Activated naive CD8-positive, alpha-beta T cell treated with anti-CD3 and anti-CD28 coated beads, Interleukin-2, amount 10 ng/mL, durations not matched to agents 7 days and 5 days (primary cell): ENCODE results near the gene LDB2. TPM values are rescaled to one million over a fixed set of nuclear protein-coding genes. Genes with fewer than 3 reads are reported as not detected.

Experiments used
- ATAC-seq: fragments of 150-1000 bp; cut with Tn5 transposase; one replicate; pipeline ENCODE4 v1.10.0; 2021; ENCODE audit warnings: low read depth, moderate library complexity
- POLR2A ChIA-PET: fragments of 350-600 bp; sonication (Branson Sonifier 250); formaldehyde crosslinking; loops from one replicate; lab custom pipeline; 2021; ENCODE audit warnings: antibody characterized with exemption; lab: Charles Lee
- DNase-seq: peaks from one replicate; pipeline ENCODE4 v3.0.0; 2021
- H3K27ac Mint-ChIP-seq: one replicate; pipeline ENCODE4 v1.8.0; 2022; ENCODE audit warnings: mild to moderate bottlenecking, mixed read lengths
- H3K27me3 Mint-ChIP-seq: one replicate; pipeline ENCODE4 v1.8.0; 2022; ENCODE audit warnings: mild to moderate bottlenecking, moderate library complexity, mixed read lengths
- H3K36me3 Mint-ChIP-seq: one replicate; pipeline ENCODE4 v1.8.0; 2021; ENCODE audit warnings: mild to moderate bottlenecking, mixed read lengths
- H3K4me1 Mint-ChIP-seq: one replicate; pipeline ENCODE4 v1.8.0; 2021; ENCODE audit warnings: mixed read lengths
- H3K4me3 Mint-ChIP-seq: one replicate; pipeline ENCODE4 v1.8.0; 2022; ENCODE audit warnings: mild to moderate bottlenecking, moderate library complexity, mixed read lengths
- H3K9me3 Mint-ChIP-seq: one replicate; pipeline ENCODE4 v1.8.0; 2021; ENCODE audit warnings: mixed read lengths
- total RNA-seq, 2 experiments: library from RNA; stranded (reverse); gene quantifications; one replicate each; pipeline ENCODE4 v1.2.3, GENCODE V29; 2021

Gene LDB2
- total RNA-seq, 2 experiments from 2014 or later, result not detected

DNA sequence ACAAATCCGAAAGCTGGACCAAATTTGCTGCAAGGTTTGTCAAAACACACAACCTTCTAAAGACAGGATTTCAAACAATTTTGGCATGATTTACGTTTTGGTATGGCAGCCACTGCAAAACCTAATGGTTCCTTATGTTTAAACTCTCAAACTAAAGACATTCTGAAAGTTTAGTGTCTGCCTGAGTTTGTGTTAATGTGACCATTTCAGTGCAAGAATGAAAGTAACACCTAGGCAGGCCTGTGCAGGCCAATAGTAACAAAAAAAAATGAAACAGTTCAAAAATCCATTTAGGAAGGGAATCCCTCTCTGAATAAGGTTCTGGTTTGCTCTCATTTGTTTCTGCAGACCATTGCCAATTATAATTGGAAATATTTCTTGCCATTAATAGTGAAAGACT, 1.9 kb upstream of the LDB2 start:
- peaks cover 30% of the 10 kb centered on the region for H3K27me3 Mint-ChIP-seq
- H3K27ac Mint-ChIP-seq, result no peak overlapping the region
- peaks cover 4% of the 10 kb centered on the region for H3K4me1 Mint-ChIP-seq
- H3K4me3 Mint-ChIP-seq, result no peak overlapping the region
- POLR2A ChIA-PET, result no interaction called here
- DNase-seq (no peak), ATAC-seq (no peak)
- H3K9me3 Mint-ChIP-seq, result no peaks in the 10 kb centered on the region
- no peaks in the 10 kb centered on the region for H3K36me3 Mint-ChIP-seq

DNA sequence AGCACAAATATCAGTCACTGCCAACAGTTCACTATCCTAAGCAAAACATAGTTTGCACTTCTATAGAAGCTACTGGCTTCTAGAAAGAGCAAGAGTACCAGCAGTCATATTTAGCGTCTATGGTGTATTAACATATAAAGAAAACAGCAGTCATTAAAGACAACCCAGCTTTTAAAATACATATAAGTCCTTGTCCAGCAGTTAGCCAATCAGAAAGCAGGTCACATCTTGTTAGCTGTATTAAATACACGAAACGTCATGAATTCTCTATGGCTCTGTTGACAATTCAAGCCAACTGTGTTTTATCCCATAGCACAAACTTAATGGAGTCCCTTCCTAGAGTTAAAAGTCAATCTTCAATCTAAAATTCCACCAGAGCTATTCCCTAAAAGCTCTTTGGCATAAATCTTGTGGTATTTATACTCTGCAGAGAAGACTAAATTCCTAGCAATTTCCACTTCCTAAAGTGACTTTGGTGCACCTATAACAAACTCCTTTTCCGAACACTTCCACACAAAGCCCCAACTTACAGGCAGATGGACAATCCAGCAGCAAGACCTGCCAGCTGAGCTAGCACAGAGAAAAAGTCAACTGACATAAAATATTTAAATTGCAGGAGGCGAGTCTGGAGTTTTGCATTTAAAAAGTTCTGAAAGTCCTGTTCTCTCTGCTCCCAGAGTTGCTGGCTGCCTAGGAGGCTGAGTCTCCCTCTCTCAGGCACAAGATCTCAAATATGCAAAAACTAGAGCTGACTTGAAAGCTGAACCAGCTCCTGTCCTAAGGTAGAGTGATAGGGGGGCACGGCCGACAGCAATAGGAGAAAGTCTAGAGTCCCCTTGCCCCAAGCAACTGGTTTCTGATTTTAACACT, 1.3 kb downstream of the LDB2 start:
- no peak for DNase-seq

DNA sequence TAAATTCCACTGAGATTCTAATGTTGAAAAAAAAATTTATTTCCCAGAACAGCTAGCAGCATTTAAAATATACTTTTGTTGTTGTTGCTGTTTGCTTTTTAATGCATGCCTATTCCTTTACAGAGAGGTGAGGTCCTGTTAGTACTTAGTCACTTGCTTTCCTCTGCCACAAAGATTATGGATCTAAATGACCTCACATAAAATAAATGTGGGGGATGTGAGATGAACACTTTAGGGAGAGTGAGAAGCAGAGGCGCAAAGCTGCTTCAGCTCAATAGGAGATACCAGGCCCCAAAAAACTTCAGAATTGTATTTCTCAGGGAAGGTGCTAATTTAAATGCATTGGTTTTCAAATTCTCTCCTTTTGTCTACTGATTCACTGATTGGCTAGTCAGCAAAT, 4.0 kb downstream of the LDB2 start:
- DNase-seq (no peak), ATAC-seq (no peak)
- no peak overlapping the region for H3K27ac Mint-ChIP-seq
- H3K36me3 Mint-ChIP-seq, result peaks cover 5% of the 10 kb centered on the region
- POLR2A ChIA-PET, result no interaction called here
- H3K27me3 Mint-ChIP-seq, result peaks cover 22% of the 10 kb centered on the region
- no peak overlapping the region for H3K4me3 Mint-ChIP-seq
- H3K9me3 Mint-ChIP-seq, result no peaks in the 10 kb centered on the region
- H3K4me1 Mint-ChIP-seq, result peaks cover 36% of the 10 kb centered on the region

More for the DNA sequence above, 1.3 kb downstream of the LDB2 start:
- Mint-ChIP-seq H3K27me3 (peaks cover 28% of the 10 kb centered on the region), H3K36me3 (no peaks in the 10 kb centered on the region), H3K4me3 (no peak overlapping the region), H3K27ac (no peak overlapping the region), H3K9me3 (no peaks in the 10 kb centered on the region), H3K4me1 (peaks cover 17% of the 10 kb centered on the region)
- POLR2A ChIA-PET, result no interaction called here
- no peak for ATAC-seq

DNA sequence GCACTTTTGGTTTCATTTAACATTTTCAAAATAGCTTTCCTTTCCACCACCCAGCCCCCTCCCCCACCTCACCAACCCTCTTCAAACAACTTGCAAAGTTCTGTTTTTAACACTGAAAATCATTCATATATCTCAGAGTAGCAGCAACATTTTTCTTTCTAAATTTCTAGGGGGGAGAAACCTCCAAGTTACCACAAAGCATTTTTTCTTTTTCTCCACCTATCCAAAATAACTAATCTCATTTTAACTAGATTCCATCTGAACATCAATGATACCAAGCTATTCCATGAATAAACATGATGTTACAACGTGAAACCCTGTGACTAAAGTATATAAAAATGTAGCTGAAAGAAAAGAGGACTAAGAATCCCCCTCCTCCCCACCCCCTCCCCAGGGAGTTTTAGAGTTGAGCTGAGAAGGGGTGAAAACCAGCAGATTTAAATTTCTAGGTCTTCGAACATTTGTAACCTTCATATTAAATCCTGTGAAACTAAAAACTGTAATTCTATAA, 5.2 kb downstream of the LDB2 start:
- no peak for ATAC-seq
- Mint-ChIP-seq H3K27ac (peak overlapping the region; percentile 74), H3K4me3 (peak overlapping the region; percentile 66), H3K4me1 (peaks cover 35% of the 10 kb centered on the region), H3K36me3 (peaks cover 7% of the 10 kb centered on the region), H3K27me3 (peaks cover 21% of the 10 kb centered on the region), H3K9me3 (peaks cover 3% of the 10 kb centered on the region)
- no peak for DNase-seq
- POLR2A ChIA-PET, result no interaction called here

DNA sequence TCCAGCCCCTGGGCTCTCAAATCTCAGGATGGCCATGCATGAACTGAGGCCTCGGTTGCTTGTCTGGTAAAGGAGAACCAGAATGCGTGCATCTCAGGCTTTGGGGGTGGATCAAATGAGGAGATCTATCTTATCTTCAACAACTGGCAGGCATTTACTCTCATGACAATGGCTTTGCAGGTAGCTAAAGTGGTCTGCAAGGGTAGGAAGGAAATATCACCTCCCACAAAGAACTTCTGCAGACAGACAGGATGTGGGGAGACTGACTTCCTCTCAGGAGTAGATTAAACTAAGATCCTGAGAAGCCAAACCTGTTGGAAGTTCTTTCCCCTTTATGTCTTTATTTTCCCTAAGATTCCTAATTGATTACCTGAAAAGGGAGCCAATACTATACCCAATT, 7.8 kb downstream of the LDB2 start:
- H3K4me3 Mint-ChIP-seq, result peak overlapping the region; percentile 69
- POLR2A ChIA-PET, result no interaction called here

DNA sequence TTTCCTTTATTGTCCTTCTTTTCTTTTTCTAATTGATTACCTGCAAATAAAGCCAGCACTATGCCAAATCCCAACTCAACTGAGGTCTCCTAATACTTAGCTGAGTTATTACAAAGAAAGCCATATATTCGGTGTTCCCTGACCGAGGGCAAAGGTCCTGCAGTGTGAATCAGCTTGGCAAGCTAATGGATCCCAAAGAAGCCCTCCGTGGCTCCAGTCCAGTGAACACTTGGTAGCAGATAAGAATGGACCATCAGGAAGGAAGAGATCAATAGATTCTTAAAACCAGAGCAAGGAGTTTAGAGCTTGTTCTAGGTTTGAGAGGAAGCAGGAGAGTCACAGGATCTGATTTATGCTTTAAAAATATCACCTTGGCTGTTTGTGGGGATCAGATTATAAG, 8.5 kb downstream of the LDB2 start:
- POLR2A ChIA-PET, result no interaction called here
- H3K36me3 Mint-ChIP-seq, result peaks cover 9% of the 10 kb centered on the region
- no peak for ATAC-seq
- peaks cover 38% of the 10 kb centered on the region for H3K4me1 Mint-ChIP-seq
- H3K27ac Mint-ChIP-seq, result peak overlapping the region; percentile 82
- H3K4me3 Mint-ChIP-seq, result peak overlapping the region; percentile 69
- no peak for DNase-seq
- H3K9me3 Mint-ChIP-seq, result peaks cover 5% of the 10 kb centered on the region
- H3K27me3 Mint-ChIP-seq, result no peaks in the 10 kb centered on the region

More for the DNA sequence above, 7.8 kb downstream of the LDB2 start:
- Mint-ChIP-seq H3K36me3 (peaks cover 7% of the 10 kb centered on the region), H3K9me3 (peaks cover 3% of the 10 kb centered on the region), H3K27ac (peak overlapping the region; percentile 82), H3K27me3 (peaks cover 6% of the 10 kb centered on the region), H3K4me1 (peaks cover 35% of the 10 kb centered on the region)
- DNase-seq (no peak), ATAC-seq (peak; percentile 89)

DNA sequence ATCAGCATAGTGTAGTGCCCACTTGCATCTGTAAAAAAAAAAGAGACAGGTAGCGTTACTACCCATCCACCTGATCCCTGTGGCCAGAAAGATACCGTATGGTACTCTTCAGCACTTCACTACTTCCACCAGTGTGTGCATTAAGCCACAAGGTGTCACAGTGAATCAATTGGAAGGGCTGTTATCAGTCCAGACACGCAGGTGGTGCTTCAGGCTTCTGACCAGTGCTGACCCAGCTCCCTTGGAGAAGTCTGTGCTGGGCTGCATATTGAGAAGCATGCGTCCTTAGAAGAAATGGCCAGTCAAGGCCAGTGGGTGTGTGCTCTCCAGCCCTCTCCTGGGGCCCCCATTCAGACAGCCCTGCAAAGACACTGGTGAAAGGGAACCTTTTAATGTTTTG, 10.6 kb downstream of the LDB2 start:
- Mint-ChIP-seq H3K36me3 (peaks cover 9% of the 10 kb centered on the region), H3K27me3 (no peaks in the 10 kb centered on the region), H3K4me1 (peaks cover 32% of the 10 kb centered on the region), H3K27ac (no peak overlapping the region), H3K4me3 (no peak overlapping the region), H3K9me3 (peaks cover 5% of the 10 kb centered on the region)
- POLR2A ChIA-PET, result no interaction called here
- DNase-seq (no peak), ATAC-seq (no peak)

DNA sequence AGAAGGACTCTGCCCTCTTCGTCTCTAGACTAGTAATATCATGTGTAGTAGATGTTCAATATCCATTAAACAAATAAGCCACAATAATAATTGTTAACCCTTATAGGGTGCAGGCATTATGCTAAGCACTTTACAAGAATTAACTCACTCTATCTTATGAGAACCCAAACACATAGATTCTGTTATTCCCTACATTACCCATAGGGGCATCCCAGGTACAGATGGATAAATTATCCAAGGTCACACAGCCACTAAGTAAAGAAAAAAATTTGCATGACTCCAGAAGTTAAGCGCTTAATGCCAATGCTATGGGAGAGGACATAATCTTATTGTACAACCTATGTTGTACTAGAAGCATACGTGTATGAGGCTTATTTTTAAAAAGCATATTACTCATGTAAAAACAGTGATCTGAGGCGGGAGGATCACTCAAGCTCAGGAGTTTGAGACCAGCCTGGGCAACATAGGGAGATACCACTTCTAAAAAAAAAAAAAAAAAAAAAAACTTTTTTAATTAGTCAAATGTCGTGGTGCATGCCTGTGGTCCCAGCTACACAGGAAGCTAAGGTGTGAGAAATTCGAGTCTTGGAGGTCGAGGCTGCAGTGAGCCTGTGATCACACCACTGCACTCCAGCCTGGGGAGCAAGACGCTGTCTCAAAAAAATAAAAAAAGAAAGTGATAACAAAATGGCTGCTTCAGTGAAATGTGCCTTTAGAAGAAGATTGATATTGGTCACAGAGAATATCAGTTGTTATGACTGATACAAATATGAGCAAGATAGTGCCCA, 13.6 kb downstream of the LDB2 start:
- DNase-seq, result no peak
- no peaks in the 10 kb centered on the region for H3K27me3 Mint-ChIP-seq
- POLR2A ChIA-PET, result no interaction called here

DNA sequence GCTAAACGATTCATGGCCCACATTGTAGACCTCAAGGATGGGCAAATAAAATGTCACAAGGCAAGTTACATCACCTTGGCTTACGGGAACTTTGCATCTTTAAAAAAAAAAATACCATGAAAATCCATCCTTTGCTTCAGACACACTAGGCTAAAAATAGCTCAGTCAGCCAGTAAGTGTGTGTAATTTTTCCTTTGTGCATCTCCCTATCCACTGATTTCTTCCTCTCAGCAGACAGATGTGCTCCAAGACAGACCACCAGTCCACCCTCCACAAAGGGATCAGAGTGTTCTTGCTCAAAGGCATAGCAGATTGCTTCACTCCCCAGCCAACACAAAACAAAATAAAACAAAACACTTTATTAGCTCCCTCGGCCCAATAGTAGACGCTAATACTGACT, 14.6 kb downstream of the LDB2 start:
- DNase-seq, result no peak
- H3K27me3 Mint-ChIP-seq, result no peaks in the 10 kb centered on the region
- peaks cover 3% of the 10 kb centered on the region for H3K4me1 Mint-ChIP-seq
- H3K27ac Mint-ChIP-seq, result no peak overlapping the region
- POLR2A ChIA-PET, result no interaction called here
- H3K4me3 Mint-ChIP-seq, result no peak overlapping the region
- no peak for ATAC-seq
- H3K36me3 Mint-ChIP-seq, result peaks cover 2% of the 10 kb centered on the region
- peaks cover 4% of the 10 kb centered on the region for H3K9me3 Mint-ChIP-seq

More for the DNA sequence above, 13.6 kb downstream of the LDB2 start:
- no peak overlapping the region for H3K4me3 Mint-ChIP-seq
- H3K9me3 Mint-ChIP-seq, result peaks cover 5% of the 10 kb centered on the region
- H3K4me1 Mint-ChIP-seq, result peaks cover 10% of the 10 kb centered on the region
- H3K36me3 Mint-ChIP-seq, result peaks cover 5% of the 10 kb centered on the region
- H3K27ac Mint-ChIP-seq, result no peak overlapping the region
- ATAC-seq, result peak; percentile 68

DNA sequence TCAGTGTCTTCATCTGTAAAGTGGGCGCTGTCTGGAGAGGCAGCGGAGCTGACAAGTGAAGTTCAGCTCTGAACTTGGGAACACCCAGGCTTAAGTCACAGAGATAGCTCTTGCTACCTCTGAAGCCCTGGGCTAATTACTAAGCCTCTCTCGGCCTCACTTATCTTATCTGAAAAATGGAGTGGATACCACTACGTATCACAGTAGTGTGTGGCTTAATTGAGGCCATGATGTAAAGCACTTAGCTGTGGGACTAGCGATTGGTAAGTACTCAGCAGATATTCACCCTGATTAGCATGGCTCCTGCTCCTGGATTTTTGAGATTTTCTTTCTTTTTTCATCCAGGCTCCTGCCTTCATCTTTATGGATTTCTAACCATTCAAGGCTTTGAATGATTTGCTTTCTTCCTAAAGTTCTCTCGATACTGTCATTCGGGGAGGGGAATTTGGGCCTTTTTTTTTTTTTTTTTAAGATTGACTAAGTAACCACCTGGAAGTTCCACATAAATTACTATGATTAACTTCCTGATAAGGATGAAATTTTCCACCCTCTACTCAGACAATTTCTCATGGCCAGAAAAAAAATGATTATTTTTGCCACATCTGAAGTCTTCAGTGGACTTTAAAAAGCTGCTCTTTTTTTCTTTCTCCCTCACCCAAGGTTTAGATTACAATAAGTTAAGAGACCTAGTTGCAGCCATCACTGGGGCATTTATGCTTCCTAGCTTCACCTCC, 17.1 kb downstream of the LDB2 start:
- Mint-ChIP-seq H3K27me3 (peaks cover 12% of the 10 kb centered on the region), H3K27ac (no peak overlapping the region), H3K4me3 (no peak overlapping the region), H3K36me3 (peaks cover 2% of the 10 kb centered on the region), H3K4me1 (peaks cover 3% of the 10 kb centered on the region), H3K9me3 (peaks cover 6% of the 10 kb centered on the region)
- DNase-seq (no peak), ATAC-seq (no peak)
- POLR2A ChIA-PET, result no interaction called here

DNA sequence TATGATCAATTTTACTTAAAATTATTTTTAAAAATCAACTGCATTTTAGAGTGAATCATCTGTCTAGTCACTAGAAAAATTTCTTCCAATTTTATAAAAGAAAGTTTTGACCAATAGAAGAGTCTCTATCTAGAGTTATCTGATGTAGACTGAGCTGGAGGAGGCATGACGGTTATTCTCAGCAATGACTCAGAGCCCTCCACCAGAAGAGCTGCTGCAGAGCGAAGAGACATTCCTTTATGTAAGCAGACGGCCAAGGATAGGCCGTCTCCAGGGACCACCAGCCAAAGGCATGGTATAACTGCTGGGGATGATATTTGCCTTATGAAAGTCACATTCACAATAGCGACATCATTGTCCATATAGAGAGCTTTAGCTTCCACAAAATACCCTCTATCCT, 23.0 kb downstream of the LDB2 start:
- Mint-ChIP-seq H3K36me3 (no peaks in the 10 kb centered on the region), H3K9me3 (peaks cover 7% of the 10 kb centered on the region), H3K27ac (no peak overlapping the region), H3K4me3 (no peak overlapping the region), H3K4me1 (no peaks in the 10 kb centered on the region), H3K27me3 (peaks cover 14% of the 10 kb centered on the region)
- DNase-seq, result no peak
- no peak for ATAC-seq
- POLR2A ChIA-PET, result no interaction called here

DNA sequence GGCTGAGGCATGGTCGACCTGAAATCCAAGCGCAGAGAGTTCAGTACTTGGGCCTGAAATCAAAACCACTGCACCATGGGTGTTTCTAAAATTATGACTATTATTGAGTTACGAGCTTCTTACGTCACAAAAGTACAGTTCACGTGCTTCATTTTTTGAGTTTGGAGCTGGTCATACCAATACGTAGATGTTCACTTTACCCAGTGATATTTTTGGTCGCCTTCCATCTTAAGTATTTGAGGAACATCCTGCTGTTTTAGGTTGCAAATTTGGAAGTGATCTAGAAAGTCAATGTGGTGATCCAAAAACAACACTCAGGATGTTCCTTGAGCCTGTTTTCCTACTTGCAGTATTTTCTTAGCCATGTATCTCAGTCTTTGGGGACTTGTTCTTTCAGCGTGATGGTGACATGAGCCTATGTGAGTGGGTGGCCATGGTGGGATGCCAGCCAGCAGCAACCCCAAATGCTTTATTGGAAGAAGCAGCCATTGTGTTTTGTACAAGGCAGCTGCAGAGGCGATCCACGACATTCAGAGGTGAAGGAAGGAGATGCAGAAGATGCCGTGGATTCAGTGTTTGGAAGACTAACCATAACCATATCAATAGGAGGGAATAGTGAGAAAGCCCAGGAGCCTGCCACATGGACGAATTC, 28.7 kb downstream of the LDB2 start:
- no peak overlapping the region for H3K27ac Mint-ChIP-seq
- no peak for DNase-seq
- no peaks in the 10 kb centered on the region for H3K4me1 Mint-ChIP-seq
- H3K27me3 Mint-ChIP-seq, result peaks cover 5% of the 10 kb centered on the region
- POLR2A ChIA-PET, result no interaction called here
- H3K36me3 Mint-ChIP-seq, result no peaks in the 10 kb centered on the region
- ATAC-seq, result no peak
- H3K9me3 Mint-ChIP-seq, result peaks cover 9% of the 10 kb centered on the region
- H3K4me3 Mint-ChIP-seq, result no peak overlapping the region

DNA sequence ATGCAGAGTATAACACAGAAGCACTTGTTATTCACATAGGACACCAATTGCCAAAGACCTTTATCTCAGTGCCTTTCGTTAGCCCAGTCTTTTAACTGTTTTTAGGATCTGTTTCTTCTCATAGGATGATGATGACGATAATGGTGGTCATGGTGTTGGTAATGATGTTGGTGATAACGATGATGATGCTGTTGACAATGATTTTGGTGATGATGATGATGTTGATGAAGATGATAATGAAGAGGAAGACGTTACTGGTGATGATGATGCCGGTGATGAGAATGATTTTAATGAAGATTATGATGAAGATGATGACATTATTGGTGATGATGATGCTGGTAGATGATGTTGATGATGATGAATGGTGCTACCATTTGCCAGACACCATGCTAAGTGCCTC, 29.8 kb downstream of the LDB2 start:
- Mint-ChIP-seq H3K4me3 (no peak overlapping the region), H3K27ac (no peak overlapping the region), H3K4me1 (no peaks in the 10 kb centered on the region), H3K36me3 (no peaks in the 10 kb centered on the region), H3K9me3 (peaks cover 7% of the 10 kb centered on the region), H3K27me3 (peaks cover 2% of the 10 kb centered on the region)
- POLR2A ChIA-PET, result no interaction called here
- ATAC-seq, result no peak
- no peak for DNase-seq
